Measurements from ENCODE around the gene C6orf132.

The C6orf132 gene

GRCh38 chr6:42136508-42137193 lies 5.8 kb downstream of the C6orf132 start:
- TF ChIP-seq, protein P1, sequence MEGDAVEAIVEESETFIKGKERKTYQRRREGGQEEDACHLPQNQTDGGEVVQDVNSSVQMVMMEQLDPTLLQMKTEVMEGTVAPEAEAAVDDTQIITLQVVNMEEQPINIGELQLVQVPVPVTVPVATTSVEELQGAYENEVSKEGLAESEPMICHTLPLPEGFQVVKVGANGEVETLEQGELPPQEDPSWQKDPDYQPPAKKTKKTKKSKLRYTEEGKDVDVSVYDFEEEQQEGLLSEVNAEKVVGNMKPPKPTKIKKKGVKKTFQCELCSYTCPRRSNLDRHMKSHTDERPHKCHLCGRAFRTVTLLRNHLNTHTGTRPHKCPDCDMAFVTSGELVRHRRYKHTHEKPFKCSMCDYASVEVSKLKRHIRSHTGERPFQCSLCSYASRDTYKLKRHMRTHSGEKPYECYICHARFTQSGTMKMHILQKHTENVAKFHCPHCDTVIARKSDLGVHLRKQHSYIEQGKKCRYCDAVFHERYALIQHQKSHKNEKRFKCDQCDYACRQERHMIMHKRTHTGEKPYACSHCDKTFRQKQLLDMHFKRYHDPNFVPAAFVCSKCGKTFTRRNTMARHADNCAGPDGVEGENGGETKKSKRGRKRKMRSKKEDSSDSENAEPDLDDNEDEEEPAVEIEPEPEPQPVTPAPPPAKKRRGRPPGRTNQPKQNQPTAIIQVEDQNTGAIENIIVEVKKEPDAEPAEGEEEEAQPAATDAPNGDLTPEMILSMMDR (IDR thresholded peaks at IDR 0.05; ENCODE audit: low read depth, low read length): peak; percentile 22
- H3K4me3 ChIP-seq (replicated peaks in 1 of 2; ENCODE audit: low read depth in 2 of 2, low read length in 2 of 2): no peak overlapping the region
- peak; percentile 41 to 72 for DNase-seq (ENCODE audit: low read depth in 2 of 2)

GRCh38 chr6:42135722-42136121 lies 6.7 kb downstream of the C6orf132 start:
- TF ChIP-seq, protein P1 (IDR thresholded peaks at IDR 0.05; ENCODE audit: low read depth, low read length): no peak
- no peak overlapping the region for H3K4me3 ChIP-seq (replicated peaks in 1 of 2; ENCODE audit: low read depth in 2 of 2, low read length in 2 of 2)
- no peak for DNase-seq (ENCODE audit: low read depth in 2 of 2)

GRCh38 chr6:42135161-42135560 lies 7.3 kb downstream of the C6orf132 start:
- DNase-seq (ENCODE audit: low read depth in 2 of 2): no peak
- TF ChIP-seq, protein P1 (IDR thresholded peaks at IDR 0.05; ENCODE audit: low read depth, low read length): no peak
- no peak overlapping the region for H3K4me3 ChIP-seq (replicated peaks in 1 of 2; ENCODE audit: low read depth in 2 of 2, low read length in 2 of 2)

GRCh38 chr6:42133926-42134325 lies 8.5 kb downstream of the C6orf132 start:
- DNase-seq (ENCODE audit: low read depth in 2 of 2): no peak
- TF ChIP-seq, protein P1 (IDR thresholded peaks at IDR 0.05; ENCODE audit: low read depth, low read length): no peak
- H3K4me3 ChIP-seq (replicated peaks in 1 of 2; ENCODE audit: low read depth in 2 of 2, low read length in 2 of 2): no peak overlapping the region

GRCh38 chr6:42131531-42131930 lies 10.9 kb downstream of the C6orf132 start:
- no peak overlapping the region for H3K4me3 ChIP-seq (replicated peaks in 1 of 2; ENCODE audit: low read depth in 2 of 2, low read length in 2 of 2)
- peak; percentile 61 to 90 for DNase-seq (ENCODE audit: low read depth in 2 of 2)
- TF ChIP-seq, protein P1 (IDR thresholded peaks at IDR 0.05; ENCODE audit: low read depth, low read length): no peak

- no peak overlapping the region for H3K4me3 ChIP-seq (replicated peaks in 1 of 2; ENCODE audit: low read depth in 2 of 2, low read length in 2 of 2)
- DNase-seq (ENCODE audit: low read depth in 2 of 2): no peak
- TF ChIP-seq, protein P1 (IDR thresholded peaks at IDR 0.05; ENCODE audit: low read depth, low read length): no peak
Observed at GRCh38 chr6:42129360-42129676, 13.1 kb downstream of the C6orf132 start.

Measured in cardiac fibroblast (primary cell).